Measurements from ENCODE around the gene UBR2. TPM values are rescaled to one million over a fixed set of nuclear protein-coding genes. Genes with fewer than 3 reads are reported as not detected.

Gene UBR2
- total and polyA plus RNA-seq, 2 of the 13 experiments (the other 11 are each of a cell fraction or from before 2014, with no cell fraction given) = 17.6 to 29.3 TPM

GRCh38 chr6:42533794-42534193, 30.0 kb upstream of the UBR2 start (continued):
- TF ChIP-seq, protein P1, sequence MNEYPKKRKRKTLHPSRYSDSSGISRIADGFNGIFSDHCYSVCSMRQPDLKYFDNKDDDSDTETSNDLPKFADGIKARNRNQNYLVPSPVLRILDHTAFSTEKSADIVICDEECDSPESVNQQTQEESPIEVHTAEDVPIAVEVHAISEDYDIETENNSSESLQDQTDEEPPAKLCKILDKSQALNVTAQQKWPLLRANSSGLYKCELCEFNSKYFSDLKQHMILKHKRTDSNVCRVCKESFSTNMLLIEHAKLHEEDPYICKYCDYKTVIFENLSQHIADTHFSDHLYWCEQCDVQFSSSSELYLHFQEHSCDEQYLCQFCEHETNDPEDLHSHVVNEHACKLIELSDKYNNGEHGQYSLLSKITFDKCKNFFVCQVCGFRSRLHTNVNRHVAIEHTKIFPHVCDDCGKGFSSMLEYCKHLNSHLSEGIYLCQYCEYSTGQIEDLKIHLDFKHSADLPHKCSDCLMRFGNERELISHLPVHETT (CRISPR knock-in tag; conservative IDR thresholded peaks at IDR 0.05) = no peak
- TF ChIP-seq SIX4 (CRISPR knock-in tag; IDR thresholded peaks at IDR 0.05) = no peak

GRCh38 chr6:42537536-42537935, 26.3 kb upstream of the UBR2 start:
- FAIRE-seq (no peak), DNase-seq (ENCODE audit: low spot score) (no peak), ATAC-seq (no peak)
- no TSS peak for BruUV-seq (replicated peaks)
- H3K9ac ChIP-seq (ENCODE audit: insufficient read depth, low read depth, low read length) = no peak overlapping the region
- no peak overlapping the region for H3K4me3 ChIP-seq (replicated peaks in 1 of 3; ENCODE audit: insufficient read depth in 1 of 3, low read depth in 2 of 3, low read length in 3 of 3)
- H3K4me2 ChIP-seq (ENCODE audit: low read depth, low read length) = no peak overlapping the region
- H3K4me1 ChIP-seq (ENCODE audit: insufficient read depth, low read length) = no peaks in the 10 kb centered on the region
- no peaks in the 10 kb centered on the region for H3K36me3 ChIP-seq (replicated peaks in 1 of 2; ENCODE audit: control insufficient read depth in 1 of 2, insufficient read depth in 2 of 2, low read length in 2 of 2)
- intact Hi-C loops (cut with micrococcal nuclease; ENCODE audit: unreplicated experiment) = no loop called here
- peaks cover 0 to 2% of the 10 kb centered on the region in 2 experiments; a peak in 1 of 5 replicates for H3K27me3 ChIP-seq (ENCODE audit: control insufficient read depth in 1 of 2, insufficient read depth in 2 of 2, low read length in 2 of 2)
- no peak overlapping the region for H3K27ac ChIP-seq (ENCODE audit: extremely low read length, insufficient read depth, low read length)
- no peaks in the 10 kb centered on the region for H3K9me3 ChIP-seq (ENCODE audit: low read length)
- CTCF ChIA-PET (ENCODE audit: low intra/inter-chr PET ratio, low total read pairs) = no interaction called here
- POLR2A ChIA-PET = no interaction called here
- H2AFZ ChIP-seq (ENCODE audit: low read length) = no peak overlapping the region
- H3K79me2 ChIP-seq (ENCODE audit: insufficient read depth, low read length) = no peaks in the 10 kb centered on the region
- WGBS (ENCODE audit: low lambda C conversion rate) = 0% methylated on average over 1 of the region's 1 CpG
- no peaks in the 10 kb centered on the region for H4K20me1 ChIP-seq (ENCODE audit: insufficient read depth, low read length)
- TF ChIP-seq AHDC1 (CRISPR knock-in tag; IDR thresholded peaks at IDR 0.05; ENCODE audit: borderline replicate concordance) = no peak
- in situ Hi-C loops (cut with HindIII; ENCODE audit: extremely low pct_ligation_motif_present, low pct_unique_long_range_greater_than_20kb) = no loop called here
